ENCODE data around the gene EIF4G3. TPM values are rescaled to one million over a fixed set of nuclear protein-coding genes. Genes with fewer than 3 reads are reported as not detected.

Gene EIF4G3
- total RNA-seq, 1 donor from 2014 or later = 33.9 TPM

- Histone ChIP-seq H3K27ac (replicated peaks) (no peak overlapping the region), H3K27me3 (ENCODE audit: low read depth) (no peaks in the 10 kb centered on the region), H3K4me3 (no peak overlapping the region), H3K36me3 (no peaks in the 10 kb centered on the region), H3K4me1 (peaks cover 27% of the 10 kb centered on the region), H3K9me3 (replicated peaks) (no peaks in the 10 kb centered on the region)
- TF ChIP-seq CTCF (IDR thresholded peaks at IDR 0.05; ENCODE audit: borderline replicate concordance) = no peak
- no peak for DNase-seq
- intact Hi-C loops (cut with micrococcal nuclease) = no loop called here
Observed at GRCh38 chr1:21037091-21037490, 139.6 kb downstream of the EIF4G3 start.

- DNase-seq = no peak
- no peaks in the 10 kb centered on the region for H3K9me3 ChIP-seq (replicated peaks)
- no peaks in the 10 kb centered on the region for H3K27me3 ChIP-seq (ENCODE audit: low read depth)
- H3K4me3 ChIP-seq = no peak overlapping the region
- intact Hi-C loops (cut with micrococcal nuclease) = no loop called here
- peaks cover 27% of the 10 kb centered on the region for H3K4me1 ChIP-seq
- H3K27ac ChIP-seq (replicated peaks) = no peak overlapping the region
- TF ChIP-seq CTCF (IDR thresholded peaks at IDR 0.05; ENCODE audit: borderline replicate concordance) = no peak
- no peaks in the 10 kb centered on the region for H3K36me3 ChIP-seq
Observed at GRCh38 chr1:21035794-21036193, 140.9 kb downstream of the EIF4G3 start.

GRCh38 chr1:21034725-21035628 is 141.7 kb downstream of the EIF4G3 start:
- H3K27ac ChIP-seq (replicated peaks) = peak overlapping the region; percentile 53
- DNase-seq = peak; percentile 74
- peaks cover 27% of the 10 kb centered on the region for H3K4me1 ChIP-seq
- H3K9me3 ChIP-seq (replicated peaks) = no peaks in the 10 kb centered on the region
- TF ChIP-seq CTCF (IDR thresholded peaks at IDR 0.05; ENCODE audit: borderline replicate concordance) = no peak
- no peaks in the 10 kb centered on the region for H3K27me3 ChIP-seq (ENCODE audit: low read depth)
- H3K4me3 ChIP-seq = peak overlapping the region; percentile 41
- intact Hi-C loops (cut with micrococcal nuclease) = no loop called here
- no peaks in the 10 kb centered on the region for H3K36me3 ChIP-seq

GRCh38 chr1:21032741-21033140 is 144.0 kb downstream of the EIF4G3 start:
- no peak for TF ChIP-seq CTCF (IDR thresholded peaks at IDR 0.05; ENCODE audit: borderline replicate concordance)
- DNase-seq = no peak
- intact Hi-C loops (cut with micrococcal nuclease) = no loop called here
- H3K4me3 ChIP-seq = no peak overlapping the region
- peaks cover 27% of the 10 kb centered on the region for H3K4me1 ChIP-seq
- no peaks in the 10 kb centered on the region for H3K9me3 ChIP-seq (replicated peaks)
- no peaks in the 10 kb centered on the region for H3K27me3 ChIP-seq (ENCODE audit: low read depth)
- no peak overlapping the region for H3K27ac ChIP-seq (replicated peaks)
- no peaks in the 10 kb centered on the region for H3K36me3 ChIP-seq

GRCh38 chr1:21030181-21030580 is 146.5 kb downstream of the EIF4G3 start:
- Histone ChIP-seq H3K36me3 (no peaks in the 10 kb centered on the region), H3K4me3 (no peak overlapping the region), H3K27me3 (ENCODE audit: low read depth) (no peaks in the 10 kb centered on the region), H3K9me3 (replicated peaks) (no peaks in the 10 kb centered on the region), H3K4me1 (peaks cover 17% of the 10 kb centered on the region), H3K27ac (replicated peaks) (no peak overlapping the region)
- intact Hi-C loops (cut with micrococcal nuclease) = no loop called here
- no peak for DNase-seq
- no peak for TF ChIP-seq CTCF (IDR thresholded peaks at IDR 0.05; ENCODE audit: borderline replicate concordance)
